ENCODE results near the gene TM4SF1.

Gene TM4SF1

DNA sequence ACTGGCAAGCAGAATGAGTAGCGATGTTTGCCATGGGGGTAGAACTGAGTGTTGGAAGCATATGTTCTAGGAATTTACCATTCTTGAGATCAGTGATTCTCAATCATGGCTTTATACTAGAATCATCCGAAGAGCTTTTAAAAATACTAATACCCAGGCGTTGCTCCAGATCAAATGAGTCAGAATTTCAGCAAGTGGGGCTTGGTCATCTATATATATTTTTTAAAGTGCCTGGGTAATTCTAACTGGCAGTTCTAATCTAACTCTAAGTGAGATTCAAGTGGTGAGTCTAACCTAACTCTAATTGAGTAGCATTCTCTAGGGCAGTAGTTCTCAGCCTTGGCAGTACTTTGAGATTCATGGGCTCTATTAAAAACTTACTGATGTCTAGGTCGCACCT lies 20.8 kb downstream of the TM4SF1 start:
- H3K4me3 ChIP-seq (ENCODE audit: control insufficient read depth, low read depth, low read length), result no peak overlapping the region
- DNase-seq (ENCODE audit: low read depth), result peak; percentile 65
- TF ChIP-seq, protein P1, sequence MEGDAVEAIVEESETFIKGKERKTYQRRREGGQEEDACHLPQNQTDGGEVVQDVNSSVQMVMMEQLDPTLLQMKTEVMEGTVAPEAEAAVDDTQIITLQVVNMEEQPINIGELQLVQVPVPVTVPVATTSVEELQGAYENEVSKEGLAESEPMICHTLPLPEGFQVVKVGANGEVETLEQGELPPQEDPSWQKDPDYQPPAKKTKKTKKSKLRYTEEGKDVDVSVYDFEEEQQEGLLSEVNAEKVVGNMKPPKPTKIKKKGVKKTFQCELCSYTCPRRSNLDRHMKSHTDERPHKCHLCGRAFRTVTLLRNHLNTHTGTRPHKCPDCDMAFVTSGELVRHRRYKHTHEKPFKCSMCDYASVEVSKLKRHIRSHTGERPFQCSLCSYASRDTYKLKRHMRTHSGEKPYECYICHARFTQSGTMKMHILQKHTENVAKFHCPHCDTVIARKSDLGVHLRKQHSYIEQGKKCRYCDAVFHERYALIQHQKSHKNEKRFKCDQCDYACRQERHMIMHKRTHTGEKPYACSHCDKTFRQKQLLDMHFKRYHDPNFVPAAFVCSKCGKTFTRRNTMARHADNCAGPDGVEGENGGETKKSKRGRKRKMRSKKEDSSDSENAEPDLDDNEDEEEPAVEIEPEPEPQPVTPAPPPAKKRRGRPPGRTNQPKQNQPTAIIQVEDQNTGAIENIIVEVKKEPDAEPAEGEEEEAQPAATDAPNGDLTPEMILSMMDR (conservative IDR thresholded peaks at IDR 0.05; ENCODE audit: control insufficient read depth, insufficient read depth, low read depth, low read length), result no peak

DNA sequence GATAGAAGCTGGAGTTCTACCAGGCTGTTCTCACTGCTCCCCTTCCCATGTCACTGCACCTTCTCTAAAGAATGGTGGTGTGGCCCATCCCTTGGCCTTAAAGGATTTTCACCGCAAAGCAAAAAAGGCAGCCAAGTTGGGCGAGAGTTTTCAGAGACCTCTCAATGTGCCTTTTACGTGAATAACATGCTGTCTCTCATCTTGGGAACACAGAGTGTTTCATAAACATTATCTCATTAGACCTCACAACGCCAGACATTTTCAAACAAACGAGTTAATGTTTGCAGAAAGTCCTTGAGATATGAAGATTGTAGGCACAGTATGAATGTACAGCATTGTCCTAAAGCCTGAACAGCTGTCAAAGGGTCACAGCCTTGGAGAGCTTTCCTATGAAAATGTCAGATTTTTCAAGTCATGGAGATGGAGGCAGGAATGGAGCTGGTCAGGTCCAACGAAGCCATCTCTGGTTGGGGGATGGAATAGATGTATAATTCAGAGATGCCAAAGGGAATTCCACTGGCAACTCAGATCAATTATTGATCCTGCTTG lies 21.3 kb downstream of the TM4SF1 start:
- DNase-seq (ENCODE audit: low read depth), result no peak
- TF ChIP-seq, protein P1 (conservative IDR thresholded peaks at IDR 0.05; ENCODE audit: control insufficient read depth, insufficient read depth, low read depth, low read length), result no peak
- H3K4me3 ChIP-seq (ENCODE audit: control insufficient read depth, low read depth, low read length), result no peak overlapping the region

GRCh38 chr3:149353581-149354184 lies 23.8 kb downstream of the TM4SF1 start:
- TF ChIP-seq, protein P1 (conservative IDR thresholded peaks at IDR 0.05; ENCODE audit: control insufficient read depth, insufficient read depth, low read depth, low read length), result no peak
- DNase-seq (ENCODE audit: low read depth), result no peak
- no peak overlapping the region for H3K4me3 ChIP-seq (ENCODE audit: control insufficient read depth, low read depth, low read length)

DNA sequence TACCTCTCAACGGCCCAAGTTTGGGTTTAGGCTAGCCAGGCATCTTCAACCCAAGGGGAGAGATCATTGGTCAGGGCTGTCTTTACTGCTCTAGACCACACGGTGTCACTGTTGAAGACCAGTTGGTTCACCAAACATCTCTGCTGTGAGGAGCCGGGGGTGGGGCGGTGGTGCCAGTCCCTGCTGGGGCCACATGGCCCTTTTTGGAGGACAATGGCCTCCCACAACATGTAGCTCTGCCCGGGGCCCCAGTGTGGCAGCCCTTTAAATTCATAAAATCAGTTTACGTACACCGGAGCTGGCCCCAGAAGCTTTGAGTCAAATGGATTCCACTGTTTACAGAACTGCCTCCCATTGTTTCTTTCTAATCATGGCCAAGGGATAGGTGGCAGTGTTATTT lies 24.9 kb downstream of the TM4SF1 start:
- TF ChIP-seq, protein P1 (conservative IDR thresholded peaks at IDR 0.05; ENCODE audit: control insufficient read depth, insufficient read depth, low read depth, low read length), result peak; percentile 80
- H3K4me3 ChIP-seq (ENCODE audit: control insufficient read depth, low read depth, low read length), result no peak overlapping the region
- DNase-seq (ENCODE audit: low read depth), result peak; percentile 74

GRCh38 chr3:149343951-149344350 lies 33.5 kb downstream of the TM4SF1 start:
- no peak for DNase-seq (ENCODE audit: low read depth)
- TF ChIP-seq, protein P1 (conservative IDR thresholded peaks at IDR 0.05; ENCODE audit: control insufficient read depth, insufficient read depth, low read depth, low read length), result no peak
- H3K4me3 ChIP-seq (ENCODE audit: control insufficient read depth, low read depth, low read length), result no peak overlapping the region

DNA sequence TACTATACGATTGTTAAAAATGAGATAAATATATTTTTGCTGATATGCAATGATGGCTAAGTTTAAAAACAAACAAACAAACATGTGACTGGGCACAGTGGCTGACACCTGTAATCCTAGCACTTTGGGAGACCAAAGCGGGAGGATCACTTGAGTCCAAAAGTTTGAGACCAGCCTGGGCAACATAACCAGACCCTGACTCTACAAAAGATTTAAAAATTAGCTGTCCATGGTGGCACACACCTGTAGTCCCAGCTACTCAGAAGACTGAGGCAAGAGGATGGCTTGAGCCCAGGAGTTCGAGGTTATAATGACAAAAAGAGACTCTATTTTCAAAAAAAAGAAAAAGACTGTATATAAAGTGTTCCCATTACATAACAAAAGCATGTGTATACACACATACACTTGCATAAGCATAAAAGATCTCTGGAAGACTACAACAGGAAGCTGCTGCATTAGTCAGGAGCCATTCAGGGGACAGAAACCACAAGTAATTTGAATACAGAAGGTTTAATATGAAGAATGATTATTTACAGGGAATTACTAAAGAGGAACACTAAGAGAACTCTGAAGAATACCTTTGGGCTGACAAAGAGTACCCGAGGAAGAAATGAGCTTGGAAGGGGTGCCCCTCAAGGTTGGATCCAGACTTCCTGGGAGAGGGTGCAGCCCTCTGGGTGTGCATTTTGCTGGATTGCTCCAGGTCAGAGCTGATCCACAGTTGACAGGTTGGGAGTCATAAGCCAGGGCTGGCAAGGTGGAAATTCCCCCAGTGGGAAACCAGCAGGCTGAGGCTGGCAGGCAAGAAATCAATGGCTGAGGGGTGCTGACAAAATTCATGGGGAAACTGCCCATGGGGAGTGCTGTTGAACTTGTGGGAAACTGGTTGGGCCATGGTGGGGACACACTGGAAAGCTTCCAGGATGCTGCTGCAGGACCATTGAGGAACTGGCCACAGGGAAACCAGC lies 34.8 kb downstream of the TM4SF1 start:
- TF ChIP-seq, protein P1 (conservative IDR thresholded peaks at IDR 0.05; ENCODE audit: control insufficient read depth, insufficient read depth, low read depth, low read length), result no peak
- H3K4me3 ChIP-seq (ENCODE audit: control insufficient read depth, low read depth, low read length), result no peak overlapping the region
- DNase-seq (ENCODE audit: low read depth), result peak; percentile 88
